SU-DHL-6 (cell line): ENCODE results near the gene MAPKAPK3.

ENCODE experiments used
- CTCF ChIP-seq: fragments of 200-600 bp; sonication (generic); IDR thresholded peaks from one replicate; pipeline ENCODE4 v1.5.1; 2017; ENCODE audit warnings: antibody characterized with exemption, mild to moderate bottlenecking, low read length, moderate library complexity; ENCODE audit not compliant: insufficient read depth, poor library complexity, severe bottlenecking
- EZH2phosphoT487 ChIP-seq: fragments of 200-600 bp; sonication (generic), shearing (Covaris generic); conservative IDR thresholded peaks from 2 replicates; pipeline ENCODE4 v1.6.1; 2018; ENCODE audit warnings: mild to moderate bottlenecking, antibody characterized with exemption, low read length, moderate library complexity, mixed read lengths

GRCh38 chr3:50651920-50652529 is 35.1 kb downstream of the MAPKAPK3 start:
- no peak for TF ChIP-seq CTCF
- TF ChIP-seq EZH2phosphoT487: no peak
